Smooth muscle cell (in vitro differentiated cells): ENCODE measurements around the gene RNF112. TPM values are rescaled to one million over a fixed set of nuclear protein-coding genes. Genes with fewer than 3 reads are reported as not detected.

Experiments
- DNase-seq: peaks from one replicate; lab custom pipeline; 2025; ENCODE audit not compliant: unreplicated experiment; lab: John Stamatoyannopoulos, UW
- H2AFZ ChIP-seq: fragments of 200-600 bp; sonication (generic); 2 replicates; pipeline ENCODE4 v1.6.0; 2016; ENCODE audit warnings: antibody characterized with exemption, low read depth, mild to moderate bottlenecking
- H3F3A ChIP-seq: fragments of 200-600 bp; sonication (generic); 2 replicates; pipeline ENCODE4 v1.6.0; 2017; ENCODE audit warnings: antibody characterized with exemption, low read depth
- H3K27ac ChIP-seq: fragments of 200-600 bp; sonication (generic); 2 replicates; pipeline ENCODE4 v1.5.1; 2016; ENCODE audit warnings: low read depth, mild to moderate bottlenecking
- H3K27me3 ChIP-seq: fragments of 200-600 bp; sonication (generic); 2 replicates; pipeline ENCODE4 v1.6.1; 2016; ENCODE audit warnings: low read depth, mild to moderate bottlenecking
- H3K36me3 ChIP-seq: fragments of 200-600 bp; sonication (generic); 2 replicates; pipeline ENCODE4 v1.5.1; 2016; ENCODE audit warnings: low read depth
- H3K4me1 ChIP-seq: fragments of 200-600 bp; sonication (generic); 2 replicates; pipeline ENCODE4 v1.5.1; 2016; ENCODE audit warnings: low read depth
- H3K4me2 ChIP-seq: fragments of 200-600 bp; sonication (generic); 2 replicates; pipeline ENCODE4 v1.6.0; 2016; ENCODE audit warnings: mild to moderate bottlenecking
- H3K4me3 ChIP-seq: fragments of 200-600 bp; sonication (generic); 2 replicates; pipeline ENCODE4 v1.5.1; 2016; ENCODE audit warnings: mild to moderate bottlenecking
- H3K79me2 ChIP-seq: fragments of 200-600 bp; sonication (generic); 2 replicates; pipeline ENCODE4 v1.6.0; 2016; ENCODE audit warnings: low read depth, mild to moderate bottlenecking
- H3K9ac ChIP-seq: fragments of 200-600 bp; sonication (generic); 2 replicates; pipeline ENCODE4 v1.6.0; 2016; ENCODE audit warnings: low read depth
- H3K9me3 ChIP-seq: fragments of 200-600 bp; sonication (generic); replicated peaks from 2 replicates; pipeline ENCODE4 v1.5.1; 2016; ENCODE audit warnings: low read depth
- H4K20me1 ChIP-seq: fragments of 200-600 bp; sonication (generic); 2 replicates; pipeline ENCODE4 v1.6.0; 2016; ENCODE audit warnings: low read depth
- CTCF ChIP-seq: fragments of 200-600 bp; sonication (generic); IDR thresholded peaks from 2 replicates; pipeline ENCODE4 v1.5.1; 2017; ENCODE audit warnings: borderline replicate concordance, mild to moderate bottlenecking, antibody characterized with exemption; ENCODE audit not compliant: insufficient read depth, poor library complexity, severe bottlenecking
- WGBS: methylation state at CpG from one replicate; pipeline ENCODE4 v1.1.7; 2016; ENCODE audit warnings: low lambda C conversion rate; 5-methylcytosine and 5-hydroxymethylcytosine counted together
- polyA plus RNA-seq: library from polyadenylated mRNA; unstranded; fragments of >200 nt; fragmentation: Nextera tagmentation; extraction: Ambion mirVana; gene quantifications from 2 replicates; pipeline ENCODE4 v1.2.1, GENCODE V29; 2016
- total RNA-seq: library from RNA; depleted of rRNA; stranded (reverse); fragments of >200 nt; gene quantifications from 2 replicates; pipeline ENCODE4 v1.2.3, GENCODE V29; 2014

Gene RNF112
- total and polyA plus RNA-seq, 2 experiments from 2014 or later, result 4.6 to 7.2 TPM

GRCh38 chr17:19369846-19370492 is 41.1 kb upstream of the RNF112 start:
- 95% methylated on average over 12 of the region's 12 CpGs for WGBS
- no peak overlapping the region for H3K27ac ChIP-seq

GRCh38 chr17:19370493-19370960 is 40.5 kb upstream of the RNF112 start:
- no peak for TF ChIP-seq CTCF
- 88% methylated on average over 5 of the region's 7 CpGs for WGBS
- H2AFZ ChIP-seq, result no peak overlapping the region

More at GRCh38 chr17:19369846-19370492, 41.1 kb upstream of the RNF112 start:
- Histone ChIP-seq H3K79me2 (no peaks in the 10 kb centered on the region), H3K4me1 (no peaks in the 10 kb centered on the region), H3K9me3 (no peaks in the 10 kb centered on the region), H3K36me3 (no peaks in the 10 kb centered on the region), H3K27me3 (no peaks in the 10 kb centered on the region), H3K4me3 (no peak overlapping the region), H2AFZ (no peak overlapping the region), H4K20me1 (no peaks in the 10 kb centered on the region), H3F3A (peaks cover 11% of the 10 kb centered on the region), H3K4me2 (no peak overlapping the region), H3K9ac (no peak overlapping the region)
- DNase-seq, result no peak
- no peak for TF ChIP-seq CTCF

GRCh38 chr17:19371259-19372010 is 39.6 kb upstream of the RNF112 start:
- H3K4me3 ChIP-seq, result no peak overlapping the region
- WGBS, result 96% methylated on average over 7 of the region's 7 CpGs
- H3K27me3 ChIP-seq, result no peaks in the 10 kb centered on the region
- H3K9me3 ChIP-seq, result no peaks in the 10 kb centered on the region
- H3K9ac ChIP-seq, result no peak overlapping the region
- TF ChIP-seq CTCF, result no peak
- no peak overlapping the region for H3K4me2 ChIP-seq
- H3F3A ChIP-seq, result peaks cover 12% of the 10 kb centered on the region
- DNase-seq, result no peak
- no peaks in the 10 kb centered on the region for H4K20me1 ChIP-seq
- H3K79me2 ChIP-seq, result no peaks in the 10 kb centered on the region
- no peaks in the 10 kb centered on the region for H3K4me1 ChIP-seq
- no peak overlapping the region for H3K27ac ChIP-seq
- H2AFZ ChIP-seq, result no peak overlapping the region
- H3K36me3 ChIP-seq, result no peaks in the 10 kb centered on the region

More at GRCh38 chr17:19370493-19370960, 40.5 kb upstream of the RNF112 start:
- Histone ChIP-seq H3F3A (peaks cover 12% of the 10 kb centered on the region), H3K27me3 (no peaks in the 10 kb centered on the region), H3K27ac (no peak overlapping the region), H3K79me2 (no peaks in the 10 kb centered on the region), H3K36me3 (no peaks in the 10 kb centered on the region), H3K4me3 (no peak overlapping the region), H3K9ac (no peak overlapping the region), H3K4me1 (no peaks in the 10 kb centered on the region), H3K9me3 (no peaks in the 10 kb centered on the region), H3K4me2 (no peak overlapping the region), H4K20me1 (no peaks in the 10 kb centered on the region)
- no peak for DNase-seq

GRCh38 chr17:19372011-19372370 is 39.0 kb upstream of the RNF112 start:
- Histone ChIP-seq H2AFZ (no peak overlapping the region), H3K9ac (no peak overlapping the region), H4K20me1 (no peaks in the 10 kb centered on the region), H3F3A (peaks cover 15% of the 10 kb centered on the region), H3K4me1 (peaks cover 3% of the 10 kb centered on the region), H3K27me3 (no peaks in the 10 kb centered on the region), H3K4me3 (no peak overlapping the region), H3K36me3 (no peaks in the 10 kb centered on the region), H3K27ac (no peak overlapping the region), H3K4me2 (no peak overlapping the region), H3K79me2 (no peaks in the 10 kb centered on the region), H3K9me3 (no peaks in the 10 kb centered on the region)
- TF ChIP-seq CTCF, result no peak
- 97% methylated on average over 9 of the region's 9 CpGs for WGBS
- no peak for DNase-seq
